ENCODE data around the gene RIC1.
"Not testable (repeated sequence)": the region's sequence is repeated elsewhere in the genome, so short reads cannot be mapped to it uniquely, and the experiment has no call there.

RIC1 gene

DNA sequence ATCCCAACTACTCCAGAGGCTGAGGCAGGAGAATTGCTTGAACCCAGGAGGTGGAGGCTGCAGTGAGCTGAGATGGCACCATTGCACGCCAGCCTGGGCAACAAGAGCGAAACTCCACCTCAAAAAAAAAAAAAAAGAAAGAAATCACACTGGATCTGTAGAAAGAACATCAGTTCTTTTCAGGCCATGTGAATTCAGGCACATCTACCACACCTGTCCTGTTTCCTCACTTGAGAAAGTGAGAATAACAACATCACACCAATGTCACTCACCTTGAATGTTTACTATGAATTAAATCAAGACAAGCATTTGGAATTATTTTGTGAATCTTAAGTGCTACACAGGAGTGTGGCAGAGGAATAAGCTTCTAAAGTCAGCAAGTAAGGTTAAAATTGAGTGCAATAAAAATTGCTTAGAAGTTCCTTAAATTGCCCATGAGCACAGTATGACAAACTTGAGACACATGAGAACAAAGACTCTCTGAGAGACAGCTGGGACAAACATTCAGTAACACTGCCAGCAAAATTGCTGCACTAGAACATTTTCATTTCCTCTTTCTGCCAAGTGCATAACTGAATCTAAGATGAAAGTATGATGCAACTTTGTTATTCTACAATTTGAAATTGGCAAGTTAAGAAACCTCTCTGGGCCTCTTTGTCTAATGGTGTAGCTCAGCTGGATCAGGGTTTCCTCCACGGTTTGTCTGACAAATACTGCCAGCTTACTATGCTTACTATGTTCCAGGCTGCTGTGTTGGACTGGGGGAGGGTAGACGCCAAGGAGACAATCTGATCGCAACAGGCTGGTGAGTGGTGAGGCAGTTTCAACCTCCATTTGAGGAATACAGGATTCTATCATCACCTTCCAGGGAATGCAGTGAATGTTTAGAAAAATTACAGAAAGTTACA is 1.9 kb upstream of the RIC1 start:
- peak; percentile 31 for DNase-seq (ENCODE audit: low spot score)

DNA sequence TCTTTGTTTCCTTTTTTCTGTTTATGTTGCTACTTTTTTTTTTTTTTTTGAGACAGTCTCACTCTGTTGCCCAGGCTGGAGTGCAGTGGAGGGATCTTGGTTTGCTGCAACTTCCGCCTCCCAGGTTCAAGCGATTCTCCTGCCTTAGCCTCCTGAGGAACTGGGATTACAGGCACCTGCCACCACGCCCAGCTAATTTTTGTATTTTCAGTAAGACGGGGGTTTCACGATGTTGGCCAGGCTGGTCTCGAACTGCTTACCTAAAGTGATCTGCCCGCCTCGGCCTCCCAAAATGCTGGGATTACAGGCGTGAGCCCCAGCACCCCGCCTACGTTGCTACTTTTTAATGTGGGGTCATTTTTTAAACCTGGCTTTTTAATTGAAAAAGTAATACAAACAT is 1.2 kb upstream of the RIC1 start:
- DNase-seq (ENCODE audit: low spot score), result not testable (repeated sequence)

DNA sequence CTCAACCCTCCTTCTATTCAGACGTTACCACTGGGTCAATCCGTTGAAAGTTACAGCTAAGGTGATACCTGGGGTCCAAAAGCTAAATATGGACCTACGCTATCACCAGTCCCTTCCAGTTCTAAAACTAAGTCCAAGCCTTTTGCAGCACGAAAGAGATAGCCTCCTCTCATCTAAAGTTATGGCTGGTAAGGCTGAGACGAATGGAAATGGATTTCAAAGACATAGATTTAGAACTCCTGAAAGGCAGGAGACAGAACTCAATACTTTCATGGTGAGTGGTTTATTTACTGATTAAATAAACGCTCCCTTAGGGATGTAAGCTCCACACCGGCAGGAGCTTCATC is 751 bp upstream of the RIC1 start:
- DNase-seq (ENCODE audit: low spot score), result no peak

DNA sequence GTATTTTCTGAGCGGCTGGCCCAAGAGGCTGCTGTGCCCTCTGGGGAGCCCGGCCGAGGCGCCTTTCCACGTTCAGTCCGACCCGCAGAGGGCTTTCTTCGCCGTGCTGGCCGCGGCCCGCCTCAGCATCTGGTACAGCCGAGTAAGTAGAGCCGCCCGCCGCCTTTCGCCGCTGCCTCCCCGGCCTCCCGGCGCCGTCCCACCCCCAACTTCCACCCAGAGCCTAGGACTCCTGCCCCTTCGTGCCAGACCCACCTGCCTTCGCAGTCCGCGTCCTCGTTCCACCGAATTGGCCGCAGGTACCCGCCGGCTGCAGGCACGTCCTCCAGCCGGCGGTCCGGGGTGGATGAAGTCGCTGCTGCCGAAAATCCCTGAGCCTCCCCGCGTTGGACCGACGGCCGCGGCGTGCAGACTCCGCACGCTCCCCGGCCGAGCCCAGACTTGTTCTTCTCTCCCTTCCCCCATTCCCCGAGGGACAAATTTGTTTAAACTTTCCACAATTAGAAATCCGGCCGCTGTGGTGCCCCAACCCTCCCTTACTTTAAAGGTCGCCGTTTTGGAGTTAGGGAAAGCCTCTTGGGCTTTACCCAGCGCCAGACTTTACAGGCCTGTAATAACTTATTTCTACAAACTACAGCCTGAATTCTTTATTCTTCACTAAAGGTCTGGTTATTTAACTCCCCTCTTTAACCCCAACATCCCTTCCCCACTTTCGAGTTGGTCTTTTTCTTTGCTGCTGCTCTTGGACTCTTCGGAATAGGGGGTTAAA is 589 bp downstream of the RIC1 start:
- peak; percentile 39 for DNase-seq (ENCODE audit: low spot score)

DNA sequence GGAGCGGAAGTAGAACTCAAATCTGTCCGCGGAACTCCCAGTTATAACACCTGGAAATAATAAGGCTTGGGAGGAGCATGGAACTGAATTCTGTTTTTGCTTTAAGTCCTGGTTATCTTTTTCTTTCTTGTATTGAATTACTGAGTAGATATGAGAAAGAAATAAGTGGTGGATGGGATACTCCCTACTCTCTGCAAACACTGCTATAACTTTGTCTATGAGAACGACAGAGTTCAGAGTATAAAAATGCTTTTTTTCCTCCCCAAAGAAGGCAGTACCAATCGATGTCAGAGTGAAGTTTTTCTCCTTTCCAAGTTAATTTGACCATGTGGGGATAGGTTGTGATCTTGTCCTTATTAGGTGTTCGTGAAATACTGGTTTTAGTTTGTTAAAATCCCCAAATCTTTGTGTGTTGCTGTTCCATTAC is 1.2 kb downstream of the RIC1 start:
- DNase-seq (ENCODE audit: low spot score), result peak; percentile 39

DNA sequence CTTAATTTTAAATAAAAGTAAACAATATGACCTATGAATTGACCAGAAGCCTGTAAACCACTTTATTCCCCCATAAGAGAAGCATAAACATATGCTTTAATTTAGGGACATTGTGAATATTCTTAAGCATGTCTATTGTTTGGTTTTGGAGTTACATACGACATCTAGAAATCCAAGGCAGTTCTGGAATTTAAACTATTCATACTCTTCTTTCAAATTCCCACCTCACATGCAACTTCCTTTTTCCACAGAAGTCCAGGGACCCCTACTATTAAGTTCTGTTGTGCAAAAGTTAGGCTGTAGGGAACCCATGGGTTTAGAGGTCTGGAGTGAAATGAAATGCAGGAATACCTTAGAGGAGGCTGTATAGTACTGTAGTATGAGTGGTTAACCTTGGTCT is 2.1 kb downstream of the RIC1 start:
- peak; percentile 15 for DNase-seq (ENCODE audit: low spot score)

DNA sequence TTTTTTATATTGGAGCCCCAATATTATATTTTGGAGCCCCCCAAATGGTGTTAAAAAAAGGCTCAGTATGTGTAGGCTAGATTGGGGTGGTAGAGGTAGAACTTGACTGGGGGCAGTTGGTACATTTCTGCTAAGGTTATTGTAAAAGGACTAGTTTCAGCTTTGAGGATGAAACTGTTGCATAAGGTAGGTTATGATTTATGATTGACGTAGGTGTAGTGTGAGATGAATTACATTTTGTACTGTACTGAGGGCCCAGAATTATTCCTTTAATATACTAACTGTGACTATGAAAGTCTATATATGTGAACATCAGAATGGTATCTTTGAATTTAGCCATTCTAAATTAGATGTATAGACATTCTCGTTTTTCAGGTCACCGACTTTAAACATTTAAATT is 3.6 kb downstream of the RIC1 start:
- DNase-seq (ENCODE audit: low spot score), result no peak

DNA sequence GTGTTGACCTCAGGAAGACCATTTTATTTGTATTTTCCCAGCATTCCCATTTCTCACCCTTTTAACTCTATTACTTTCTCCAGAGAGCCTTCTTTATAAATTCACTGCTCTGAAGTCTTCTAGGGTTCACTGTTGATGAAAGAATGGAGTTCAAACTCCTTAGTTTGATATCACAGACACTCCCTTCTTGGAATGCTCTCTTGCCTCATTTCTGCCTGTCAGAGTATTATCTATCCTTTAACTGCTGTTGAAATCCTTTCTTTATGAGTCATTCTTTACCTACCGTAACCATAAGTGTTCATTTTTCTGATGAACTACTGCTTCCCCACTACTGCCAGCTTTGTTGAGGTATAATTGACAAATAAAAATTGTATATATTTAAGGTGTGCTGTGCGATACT is 4.3 kb downstream of the RIC1 start:
- DNase-seq (ENCODE audit: low spot score), result no peak

DNA sequence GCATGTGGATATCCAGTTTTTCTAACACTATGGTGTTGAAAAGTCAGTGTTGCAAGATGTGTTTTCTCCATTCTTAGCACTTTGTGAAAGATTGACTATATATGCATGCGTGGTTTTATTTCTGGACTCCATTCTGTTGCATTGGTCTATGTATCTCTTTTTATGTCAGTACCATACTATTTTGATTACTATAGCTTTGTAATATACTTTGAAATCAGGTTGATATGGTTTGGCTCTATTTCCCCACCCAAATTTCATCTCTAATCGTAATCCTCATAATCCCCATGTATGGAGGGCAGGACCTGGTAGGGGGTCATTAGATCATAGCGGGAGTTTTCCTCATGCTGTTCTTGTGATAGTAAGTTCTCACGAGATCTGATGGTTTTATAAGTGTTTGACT is 6.5 kb downstream of the RIC1 start:
- DNase-seq (ENCODE audit: low spot score), result no peak

DNA sequence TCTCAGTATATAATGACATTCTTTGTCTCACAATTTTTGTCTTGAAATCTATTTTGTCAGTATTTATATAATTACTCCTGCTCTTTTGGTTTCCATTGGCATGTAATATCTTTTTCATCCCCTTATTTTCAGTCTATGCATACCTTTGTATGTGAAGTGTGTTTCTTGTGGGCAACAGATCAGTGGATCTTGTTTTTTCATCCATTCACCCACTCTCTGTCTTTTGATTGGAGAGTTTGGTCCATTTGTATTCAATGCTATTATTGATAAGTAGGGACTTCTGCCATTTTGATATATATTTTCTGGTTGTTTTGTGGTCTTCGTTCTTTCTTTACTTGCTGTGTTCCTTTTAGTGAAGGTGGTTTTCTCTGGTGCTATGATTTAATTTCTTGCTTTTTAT is 10.9 kb downstream of the RIC1 start:
- no peak for DNase-seq (ENCODE audit: low spot score)

DNA sequence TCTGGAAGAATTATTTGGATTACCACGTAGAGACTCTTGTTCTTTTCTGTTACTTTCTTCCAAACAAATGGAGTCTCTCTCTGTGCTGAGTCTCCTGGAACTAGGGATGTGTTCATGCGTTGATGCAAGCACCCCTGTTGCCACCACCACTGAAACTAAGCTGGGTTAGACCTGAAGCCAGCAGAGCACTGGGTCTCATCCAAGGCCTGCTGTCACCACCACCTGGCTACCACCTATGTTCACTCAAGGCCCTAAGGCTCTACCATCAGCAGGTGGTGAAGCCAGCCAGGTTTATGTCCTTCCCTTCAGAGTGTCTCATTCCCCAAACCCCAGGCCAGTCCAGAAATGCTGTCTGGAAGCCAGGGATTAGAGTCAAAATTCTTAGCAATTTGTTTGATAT is 13.3 kb downstream of the RIC1 start:
- DNase-seq (ENCODE audit: low spot score), result no peak

DNA sequence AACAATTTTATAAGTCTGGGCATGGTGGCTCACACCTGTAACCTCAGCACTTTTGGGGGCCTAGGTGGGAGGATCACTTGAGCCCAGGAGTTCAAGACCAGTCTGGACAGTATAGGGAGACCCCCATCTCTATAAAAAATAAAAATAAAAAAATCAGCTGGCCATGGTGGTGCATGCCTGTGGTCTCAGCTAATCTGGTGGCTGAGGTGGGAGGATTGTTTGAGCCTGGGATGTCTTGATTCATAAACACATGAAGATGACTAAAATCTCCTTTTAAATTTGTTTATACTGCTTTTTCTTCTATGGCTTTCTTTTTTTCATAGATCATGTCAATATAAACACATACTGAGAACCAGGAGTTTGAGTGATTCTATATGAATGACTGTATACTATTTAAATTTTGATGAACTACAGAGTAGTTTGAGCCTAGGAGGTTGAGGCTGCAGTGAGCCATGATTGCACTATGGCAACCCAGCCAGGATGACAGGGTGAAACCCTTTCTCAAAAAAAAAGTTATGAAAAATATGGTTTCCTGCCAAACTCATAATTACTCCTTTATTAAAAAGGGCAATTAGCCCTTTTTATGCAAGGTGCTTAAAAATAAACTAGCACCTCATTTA is 14.2 kb downstream of the RIC1 start:
- DNase-seq (ENCODE audit: low spot score), result no peak

DNA sequence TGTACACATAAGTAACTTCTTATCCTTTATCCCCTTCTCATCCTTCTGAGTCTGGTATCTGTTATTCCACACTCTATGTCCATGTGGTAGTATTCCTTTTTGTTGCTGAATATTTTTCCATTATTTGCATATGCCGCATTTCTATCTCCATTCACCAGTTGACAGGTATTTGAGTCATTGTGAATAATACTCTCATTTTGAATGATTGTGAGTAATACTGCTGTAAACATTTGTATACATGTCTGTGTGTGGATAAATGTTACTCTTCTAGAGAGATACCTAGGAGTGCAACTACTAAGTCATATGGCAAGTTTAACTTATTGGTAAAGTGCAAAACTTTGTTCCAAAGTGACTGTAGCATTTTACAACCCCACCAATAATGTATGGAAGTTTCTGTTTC is 15.6 kb downstream of the RIC1 start:
- no peak for DNase-seq (ENCODE audit: low spot score)

DNA sequence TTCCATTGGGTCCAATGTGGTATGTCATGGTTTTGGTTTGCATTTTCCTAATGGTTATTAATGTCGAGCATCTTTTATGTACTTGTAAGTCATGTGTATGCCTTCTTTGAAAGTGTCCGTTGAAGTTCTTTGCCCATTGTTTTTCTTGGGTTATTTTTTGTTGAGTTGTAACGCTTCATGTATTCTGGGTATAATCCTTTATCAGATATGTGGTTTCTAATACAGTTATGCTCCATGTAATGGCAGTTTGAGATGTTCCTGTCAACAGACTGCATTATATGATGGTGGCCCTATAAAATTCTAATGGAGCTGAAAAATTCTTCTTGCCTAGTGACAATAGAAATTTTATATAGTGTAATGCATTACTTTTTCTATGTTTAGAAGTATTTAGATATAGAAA is 17.2 kb downstream of the RIC1 start:
- DNase-seq (ENCODE audit: low spot score), result no peak

DNA sequence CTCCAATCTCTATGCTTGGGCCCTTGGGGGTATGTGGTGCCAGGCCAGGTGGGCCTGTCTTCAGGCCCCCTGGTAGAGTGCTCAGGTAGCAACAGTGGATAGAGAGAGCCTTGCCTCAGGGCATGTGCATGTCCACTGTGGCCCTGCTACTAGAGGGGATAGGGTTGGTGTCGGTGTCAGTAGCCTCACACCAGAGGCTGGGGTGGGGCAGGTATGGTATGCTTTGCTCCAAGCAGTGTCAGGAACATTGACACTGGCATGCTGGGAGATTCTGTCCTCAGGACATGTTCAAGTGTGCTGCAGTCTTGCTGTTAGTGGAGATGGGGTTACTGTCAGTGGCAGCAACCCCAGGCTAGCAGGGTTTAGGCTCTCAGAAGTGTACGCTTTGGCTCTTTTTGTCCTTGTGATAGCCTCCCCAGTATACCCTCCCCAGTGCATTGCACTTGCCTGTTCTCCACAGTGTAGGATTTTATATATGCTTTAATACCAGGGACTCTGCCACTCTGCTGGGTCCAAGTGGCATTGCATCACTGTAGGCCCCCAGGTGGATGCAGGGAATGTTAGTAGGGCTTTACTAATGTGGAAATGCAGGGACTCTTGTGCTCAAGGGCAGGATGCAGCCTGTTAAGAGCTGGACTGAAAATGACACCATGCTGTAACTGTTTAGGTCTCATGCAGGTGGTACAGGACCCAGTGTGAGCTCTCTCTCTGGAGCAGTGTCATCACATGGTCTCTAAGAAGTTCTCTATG is 21.6 kb downstream of the RIC1 start:
- DNase-seq (ENCODE audit: low spot score), result no peak

DNA sequence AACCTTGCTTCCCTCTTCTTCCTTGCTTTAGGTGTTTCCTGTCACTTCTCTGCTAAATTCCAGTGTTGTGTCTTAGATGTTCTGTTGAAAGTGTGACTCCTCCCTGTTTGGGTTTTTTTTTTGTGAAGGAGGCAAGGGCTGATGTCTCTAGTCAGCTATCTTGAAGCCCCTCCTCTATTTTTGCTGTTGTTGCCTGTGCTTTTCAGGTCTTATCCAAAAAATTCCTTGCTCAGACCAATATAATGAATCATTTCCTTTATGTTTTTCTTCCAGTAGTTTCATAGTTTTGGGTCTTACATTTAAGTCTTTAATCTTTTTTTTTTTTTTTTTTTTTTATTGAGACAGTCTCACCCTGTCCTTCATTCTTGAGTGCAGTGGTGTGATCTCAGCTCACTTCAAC is 22.3 kb downstream of the RIC1 start:
- DNase-seq (ENCODE audit: low spot score), result no peak

DNA sequence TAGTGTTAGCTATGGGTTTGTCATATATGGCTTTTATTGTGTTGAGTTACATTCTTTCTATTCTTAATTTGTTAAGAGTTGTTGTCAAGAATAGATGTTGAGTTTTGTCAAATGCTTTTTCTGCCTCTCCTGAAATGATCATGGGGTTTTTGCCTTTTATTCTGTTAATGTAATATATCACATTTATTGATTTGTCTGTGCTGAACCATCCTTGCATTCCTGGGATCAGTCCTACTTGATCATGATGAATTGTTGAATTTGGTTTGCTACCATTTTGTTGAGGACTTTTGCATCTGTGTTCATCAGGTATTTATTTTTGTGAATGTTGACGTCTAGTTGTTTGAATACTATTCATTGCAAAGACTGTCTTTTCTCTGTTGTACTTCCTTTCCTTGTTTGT is 23.9 kb downstream of the RIC1 start:
- no peak for DNase-seq (ENCODE audit: low spot score)

DNA sequence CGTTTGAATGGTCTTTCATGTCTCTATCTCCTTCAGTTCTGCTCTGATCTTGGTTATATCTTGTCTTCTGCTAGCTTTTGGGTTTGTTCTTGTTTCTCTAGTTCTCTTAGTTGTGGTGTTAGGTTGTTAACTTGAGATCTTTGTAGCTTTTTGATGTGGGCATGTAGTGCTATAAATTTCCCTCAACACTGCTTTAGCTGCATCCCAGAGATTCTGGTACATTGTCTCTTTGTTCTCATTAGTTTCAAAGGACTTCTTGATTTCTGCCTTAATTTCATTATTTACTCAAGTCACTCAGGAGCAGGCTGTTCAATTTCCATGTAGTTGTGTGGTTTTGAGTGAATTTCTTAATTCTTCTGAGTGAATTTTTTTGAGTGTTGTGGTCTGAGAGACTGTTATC is 33.9 kb downstream of the RIC1 start:
- not testable (repeated sequence) for DNase-seq (ENCODE audit: low spot score)

DNA sequence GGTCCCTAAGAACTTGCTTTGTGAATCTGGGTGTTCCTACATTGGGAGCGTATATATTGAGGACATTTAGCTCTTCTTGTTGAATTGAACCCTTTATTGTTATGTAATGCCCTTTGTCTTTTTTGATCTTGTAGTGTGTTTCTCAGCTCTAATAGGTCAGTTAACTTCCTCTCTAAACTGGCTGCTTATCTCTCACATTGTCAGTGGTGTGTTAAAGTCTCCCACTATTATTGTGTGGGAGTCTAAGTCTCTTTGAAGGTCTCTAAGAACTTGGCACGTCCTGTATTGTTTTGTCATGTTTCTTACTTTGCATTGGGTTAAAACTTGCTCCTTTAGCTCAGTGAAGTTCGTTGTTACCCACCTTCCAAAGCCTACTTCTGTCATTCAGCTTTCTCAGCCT is 36.2 kb downstream of the RIC1 start:
- DNase-seq (ENCODE audit: low spot score), result no peak

DNA sequence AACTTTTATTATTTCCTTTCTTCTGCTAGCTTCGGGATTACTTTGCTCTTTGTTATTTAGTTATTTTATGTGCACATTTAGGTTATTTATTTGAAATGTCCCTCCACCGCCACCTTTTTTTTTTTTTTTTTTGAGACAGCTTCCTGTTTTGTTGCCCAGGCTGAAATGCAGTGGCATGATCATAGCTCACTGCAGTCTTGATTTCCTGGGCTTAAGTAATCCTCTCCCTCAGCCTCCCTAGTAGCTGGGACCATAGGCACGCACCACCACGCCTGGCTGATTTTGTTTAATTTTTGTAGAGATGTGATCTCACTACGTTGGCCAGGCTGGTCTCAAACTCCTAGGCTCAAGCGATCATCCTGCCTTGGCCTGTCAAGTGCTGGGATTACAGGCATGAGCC is 38.5 kb downstream of the RIC1 start:
- DNase-seq (ENCODE audit: low spot score), result no peak

DNA sequence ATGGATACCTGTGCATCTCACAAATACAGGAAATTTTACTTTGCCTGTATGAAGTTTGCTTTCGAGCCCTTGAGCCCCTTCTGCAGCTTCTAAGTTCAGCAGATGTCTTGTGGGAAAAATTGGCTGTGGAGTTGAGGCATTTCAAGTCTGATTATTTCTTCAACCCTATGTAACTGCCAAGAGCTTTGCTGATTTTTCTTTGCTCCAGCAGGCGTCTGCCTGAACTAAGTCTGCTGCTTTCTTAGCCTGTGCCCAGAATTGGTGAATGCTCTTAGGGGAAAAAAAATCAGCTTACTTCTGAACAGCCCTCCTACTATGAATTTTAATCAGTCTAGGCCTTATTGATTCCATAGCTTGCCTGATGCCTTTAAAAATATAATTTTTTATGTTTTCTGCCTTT is 41.2 kb downstream of the RIC1 start:
- DNase-seq (ENCODE audit: low spot score), result no peak

DNA sequence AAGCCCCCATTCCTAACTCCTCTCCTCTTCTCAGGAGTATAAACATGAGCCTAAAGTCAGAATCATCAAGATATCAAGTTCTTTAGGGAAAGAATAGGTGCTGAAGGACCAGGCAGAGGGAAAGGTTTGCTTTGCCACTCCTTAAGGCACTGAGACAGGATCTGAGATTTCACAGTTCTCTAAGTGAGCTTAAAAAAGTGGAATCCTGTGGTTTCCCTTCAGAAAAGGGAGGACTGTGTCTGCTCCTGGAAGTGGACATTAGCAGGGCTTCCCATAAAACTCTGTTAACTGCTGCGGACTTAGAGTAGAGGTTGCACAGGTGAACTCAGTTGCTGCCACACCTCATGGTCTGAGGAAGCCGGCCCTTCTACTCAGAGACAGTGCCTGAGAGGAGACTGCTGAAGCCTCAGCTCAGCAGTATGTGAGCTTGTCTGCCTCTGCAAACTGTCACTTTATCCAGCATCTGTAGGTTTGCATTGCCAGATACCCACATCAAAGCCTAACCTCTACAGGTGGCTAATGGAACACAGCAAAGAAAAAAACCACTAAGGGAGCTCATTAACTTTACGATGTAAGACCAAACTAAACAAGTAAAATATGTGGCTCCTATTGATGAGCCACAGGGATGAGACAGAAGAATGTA is 42.9 kb downstream of the RIC1 start:
- DNase-seq (ENCODE audit: low spot score), result no peak

Data from AG08396 (cell line).